Stimulated activated naive CD8-positive, alpha-beta T cell treated with anti-CD3 and anti-CD28 coated beads, Interleukin-15, amount 100 ng/mL, for 72 hours (primary cell): ENCODE results near the gene CSNK1G2.
A peak's percentile ranks its signal among the peaks of the same experiment; 100 is the strongest.

Experiments used
- ATAC-seq: fragments of 150-1000 bp; cut with Tn5 transposase; 2 replicates; pipeline ENCODE4 v1.10.0; 2021; ENCODE audit warnings: mild to moderate bottlenecking, moderate library complexity
- DNase-seq, 2 donors: peaks; one replicate each; pipeline ENCODE4 v3.0.0; 2021 to 2022
- H3K27ac Mint-ChIP-seq, 2 donors: one replicate each; pipeline ENCODE4 v1.8.0; 2022; ENCODE audit warnings: mild to moderate bottlenecking in 2 of 2, mixed read lengths in 2 of 2, moderate library complexity in 2 of 2
- H3K27me3 Mint-ChIP-seq: one replicate; pipeline ENCODE4 v1.8.0; 2022; ENCODE audit warnings: mixed read lengths
- H3K4me1 Mint-ChIP-seq: one replicate; pipeline ENCODE4 v1.8.0; 2022; ENCODE audit warnings: mild to moderate bottlenecking, mixed read lengths
- H3K4me3 Mint-ChIP-seq, 2 donors: one replicate each; pipeline ENCODE4 v1.8.0; 2022; ENCODE audit warnings: mild to moderate bottlenecking in 2 of 2, mixed read lengths in 2 of 2, moderate library complexity in 1 of 2
- H3K9me3 Mint-ChIP-seq, 2 donors: one replicate each; pipeline ENCODE4 v1.8.0; 2022; ENCODE audit warnings: mixed read lengths in 2 of 2

Gene CSNK1G2

GRCh38 chr19:1999856-2000515, 59.0 kb downstream of the CSNK1G2 start:
- ATAC-seq (no peak), DNase-seq (no peak)
- Mint-ChIP-seq H3K4me3 (no peak overlapping the region), H3K27me3 (no peaks in the 10 kb centered on the region), H3K9me3 (no peaks in the 10 kb centered on the region), H3K4me1 (peaks cover 16% of the 10 kb centered on the region), H3K27ac (no peak overlapping the region)

GRCh38 chr19:2003874-2004273, 62.9 kb downstream of the CSNK1G2 start:
- ATAC-seq = no peak
- DNase-seq = no peak
- no peak overlapping the region for H3K4me3 Mint-ChIP-seq
- no peaks in the 10 kb centered on the region for H3K27me3 Mint-ChIP-seq
- no peaks in the 10 kb centered on the region for H3K9me3 Mint-ChIP-seq
- H3K4me1 Mint-ChIP-seq = peaks cover 14% of the 10 kb centered on the region
- H3K27ac Mint-ChIP-seq = no peak overlapping the region

- H3K9me3 Mint-ChIP-seq = no peaks in the 10 kb centered on the region
- peaks cover 43% of the 10 kb centered on the region for H3K4me1 Mint-ChIP-seq
- no peak overlapping the region for H3K4me3 Mint-ChIP-seq
- DNase-seq (no peak), ATAC-seq (no peak)
- H3K27ac Mint-ChIP-seq = no peak overlapping the region
- no peaks in the 10 kb centered on the region for H3K27me3 Mint-ChIP-seq
Observed at GRCh38 chr19:2010135-2010668, 69.2 kb downstream of the CSNK1G2 start.

GRCh38 chr19:2011169-2011568, 70.2 kb downstream of the CSNK1G2 start:
- peaks cover 46% of the 10 kb centered on the region for H3K4me1 Mint-ChIP-seq
- H3K4me3 Mint-ChIP-seq = no peak overlapping the region
- H3K27me3 Mint-ChIP-seq = no peaks in the 10 kb centered on the region
- peak overlapping the region in 1 of 2 donors; percentile 39 for H3K27ac Mint-ChIP-seq
- H3K9me3 Mint-ChIP-seq = no peaks in the 10 kb centered on the region
- ATAC-seq (no peak), DNase-seq (no peak)

- Mint-ChIP-seq H3K4me1 (peaks cover 56% of the 10 kb centered on the region), H3K27ac (peak overlapping the region in 1 of 2 donors; percentile 9), H3K27me3 (no peaks in the 10 kb centered on the region), H3K9me3 (no peaks in the 10 kb centered on the region), H3K4me3 (peak overlapping the region in 1 of 2 donors; percentile 62)
- ATAC-seq = peak; percentile 4
- no peak for DNase-seq
Observed at GRCh38 chr19:2012941-2013682, 72.1 kb downstream of the CSNK1G2 start.

- no peak for DNase-seq
- no peak for ATAC-seq
- Mint-ChIP-seq H3K4me3 (peak overlapping the region in 1 of 2 donors; percentile 88), H3K27ac (no peak overlapping the region), H3K9me3 (no peaks in the 10 kb centered on the region), H3K4me1 (peaks cover 56% of the 10 kb centered on the region), H3K27me3 (no peaks in the 10 kb centered on the region)
Observed at GRCh38 chr19:2013683-2013961, 72.7 kb downstream of the CSNK1G2 start.

GRCh38 chr19:2014131-2014571, 73.2 kb downstream of the CSNK1G2 start:
- H3K4me3 Mint-ChIP-seq = peak overlapping the region; percentile 82 to 88
- peak; percentile 52 for ATAC-seq
- peaks cover 56% of the 10 kb centered on the region for H3K4me1 Mint-ChIP-seq
- H3K27me3 Mint-ChIP-seq = no peaks in the 10 kb centered on the region
- no peaks in the 10 kb centered on the region for H3K9me3 Mint-ChIP-seq
- peak overlapping the region in 1 of 2 donors; percentile 49 for H3K27ac Mint-ChIP-seq
- DNase-seq = no peak

GRCh38 chr19:2014731-2015607, 74.0 kb downstream of the CSNK1G2 start:
- DNase-seq = peak; percentile 32 to 36
- H3K4me1 Mint-ChIP-seq = peaks cover 61% of the 10 kb centered on the region

GRCh38 chr19:2015608-2015950, 74.6 kb downstream of the CSNK1G2 start, which contains the start of gene BTBD2:
TSS of gene BTBD2 (minus strand) at chr19:2015714. CDS start at chr19:2015703, 11 bp downstream.
- peak within 1 kb of the TSS; percentile 82 to 88 for H3K4me3 Mint-ChIP-seq
- H3K9me3 Mint-ChIP-seq = no peaks in the 10 kb centered on the region
- H3K27ac Mint-ChIP-seq = peak within 1 kb of the TSS; percentile 69 to 85
- peaks cover 58% of the 10 kb centered on the region for H3K4me1 Mint-ChIP-seq
- no peaks in the 10 kb centered on the region for H3K27me3 Mint-ChIP-seq
- ATAC-seq = no peak
- DNase-seq = peak in 1 of 2 donors; percentile 40

More at GRCh38 chr19:2014731-2015607, 74.0 kb downstream of the CSNK1G2 start:
- Mint-ChIP-seq H3K9me3 (no peaks in the 10 kb centered on the region), H3K27ac (peak overlapping the region; percentile 40 to 85), H3K4me3 (peak overlapping the region; percentile 82 to 88), H3K27me3 (no peaks in the 10 kb centered on the region)
- peak; percentile 54 for ATAC-seq

GRCh38 chr19:2016041-2016807, 75.3 kb downstream of the CSNK1G2 start:
- DNase-seq = peak; percentile 26 to 55

GRCh38 chr19:2018752-2019151, 77.8 kb downstream of the CSNK1G2 start:
- H3K27ac Mint-ChIP-seq = no peak overlapping the region
- H3K4me1 Mint-ChIP-seq = peaks cover 30% of the 10 kb centered on the region
- no peaks in the 10 kb centered on the region for H3K9me3 Mint-ChIP-seq
- H3K27me3 Mint-ChIP-seq = no peaks in the 10 kb centered on the region
- ATAC-seq (no peak), DNase-seq (no peak)
- no peak overlapping the region for H3K4me3 Mint-ChIP-seq

More at GRCh38 chr19:2016041-2016807, 75.3 kb downstream of the CSNK1G2 start:
- H3K9me3 Mint-ChIP-seq = no peaks in the 10 kb centered on the region
- H3K27ac Mint-ChIP-seq = peak overlapping the region; percentile 59 to 69
- H3K27me3 Mint-ChIP-seq = no peaks in the 10 kb centered on the region
- H3K4me1 Mint-ChIP-seq = peaks cover 51% of the 10 kb centered on the region
- H3K4me3 Mint-ChIP-seq = peak overlapping the region; percentile 70 to 76
- peak; percentile 31 for ATAC-seq

- Mint-ChIP-seq H3K27me3 (no peaks in the 10 kb centered on the region), H3K9me3 (peaks cover 0 to 4% of the 10 kb centered on the region in 2 donors), H3K4me3 (no peak overlapping the region), H3K27ac (no peak overlapping the region), H3K4me1 (peaks cover 12% of the 10 kb centered on the region)
- ATAC-seq (no peak), DNase-seq (no peak)
Observed at GRCh38 chr19:2021453-2022140, 80.6 kb downstream of the CSNK1G2 start.

- no peak overlapping the region for H3K4me3 Mint-ChIP-seq
- DNase-seq (no peak), ATAC-seq (no peak)
- H3K9me3 Mint-ChIP-seq = peaks cover 0 to 4% of the 10 kb centered on the region in 2 donors
- peaks cover 7% of the 10 kb centered on the region for H3K4me1 Mint-ChIP-seq
- H3K27ac Mint-ChIP-seq = no peak overlapping the region
- no peaks in the 10 kb centered on the region for H3K27me3 Mint-ChIP-seq
Observed at GRCh38 chr19:2022289-2022688, 81.3 kb downstream of the CSNK1G2 start.

GRCh38 chr19:2026770-2027169, 85.8 kb downstream of the CSNK1G2 start:
- Mint-ChIP-seq H3K4me3 (no peak overlapping the region), H3K9me3 (peaks cover 0 to 4% of the 10 kb centered on the region in 2 donors), H3K27ac (no peak overlapping the region), H3K27me3 (no peaks in the 10 kb centered on the region), H3K4me1 (peaks cover 4% of the 10 kb centered on the region)
- ATAC-seq (no peak), DNase-seq (no peak)
